H1 (cell line): ENCODE results near the gene BZW1. TPM values are rescaled to one million over a fixed set of nuclear protein-coding genes. Genes with fewer than 3 reads are reported as not detected.

Source experiments
- CTCF ChIA-PET: fragments of 300-600 bp; sonication (Branson Sonifier 250); formaldehyde crosslinking; loops from one replicate; lab custom pipeline; 2021; ENCODE audit not compliant: partially characterized antibody; lab: Charles Lee
- POLR2A ChIA-PET: fragments of 300-600 bp; sonication (Branson Sonifier 250); formaldehyde crosslinking; loops from one replicate; lab custom pipeline; 2021; ENCODE audit warnings: inconsistent platforms; ENCODE audit not compliant: partially characterized antibody; lab: Charles Lee
- DNase-seq, 2 experiments: peaks; one replicate each; pipeline versions ENCODE4 v3.0.0 to v3.0.0-alpha.2; 2010 to 2022; ENCODE audit warnings: low spot score in 2 of 2, low read depth in 1 of 2, mixed read lengths in 1 of 2
- FAIRE-seq: peaks from 2 replicates; lab custom pipeline; 2011; peaks lifted over from hg19 to GRCh38; lab: Jason Lieb, UNC
- H2AFZ ChIP-seq: 2 replicates; pipeline ENCODE4 v1.8.1; 2012; ENCODE audit warnings: low read length, inconsistent platforms
- H2AK5ac ChIP-seq: 2 replicates; pipeline ENCODE4 v1.6.1; 2013; ENCODE audit warnings: low read depth, low read length
- H2BK120ac ChIP-seq: replicated peaks from 2 replicates; pipeline ENCODE3; 2013; ENCODE audit warnings: low read depth, low read length, inconsistent platforms
- H2BK12ac ChIP-seq: 2 replicates; pipeline ENCODE4 v1.6.1; 2013; ENCODE audit warnings: low read depth, low read length
- H2BK15ac ChIP-seq: 2 replicates; pipeline ENCODE4 v1.6.1; 2013; ENCODE audit warnings: low read length
- H2BK20ac ChIP-seq: 2 replicates; pipeline ENCODE4 v1.6.1; 2013; ENCODE audit warnings: low read length
- H2BK5ac ChIP-seq: 2 replicates; pipeline ENCODE4 v1.6.1; 2013; ENCODE audit warnings: low read depth, low read length
- H3K14ac ChIP-seq: 2 replicates; pipeline ENCODE4 v1.6.1; 2013; ENCODE audit warnings: inconsistent platforms; ENCODE audit not compliant: insufficient read length
- H3K18ac ChIP-seq: 2 replicates; pipeline ENCODE4 v1.6.1; 2013; ENCODE audit warnings: low read length; ENCODE audit errors: extremely low read depth
- H3K23ac ChIP-seq: 2 replicates; pipeline ENCODE4 v1.6.1; 2013; ENCODE audit warnings: inconsistent platforms; ENCODE audit not compliant: insufficient read length
- H3K23me2 ChIP-seq: 2 replicates; pipeline ENCODE4 v1.6.1; 2013; ENCODE audit warnings: low read depth, low read length
- H3K27ac ChIP-seq: 2 replicates; pipeline ENCODE4 v1.6.1; 2011; ENCODE audit warnings: low read depth, low read length, inconsistent platforms
- H3K27me3 ChIP-seq, 4 experiments: replicated peaks in 1 of 4; 1 replicate in 1 of 4; 2 replicates in 3 of 4; pipeline versions ENCODE4 v1.6.1 to v1.8.1; 2011 to 2013; ENCODE audit warnings: low read length in 3 of 4, mild to moderate bottlenecking in 3 of 4, inconsistent platforms in 2 of 4, mixed read lengths in 2 of 4, moderate library complexity in 1 of 4; ENCODE audit not compliant: control insufficient read depth in 3 of 4, insufficient read depth in 3 of 4; ENCODE audit errors: extremely low read depth in 1 of 4
- H3K36me3 ChIP-seq, 4 experiments: 2 replicates each; pipeline versions ENCODE4 v1.6.1 to v1.8.1; 2011 to 2013; ENCODE audit warnings: mild to moderate bottlenecking in 4 of 4, low read length in 3 of 4, moderate library complexity in 2 of 4, control low read depth in 1 of 4, inconsistent platforms in 1 of 4; ENCODE audit not compliant: insufficient read depth in 4 of 4, control insufficient read depth in 2 of 4
- H3K4ac ChIP-seq: replicated peaks from 2 replicates; pipeline ENCODE3; 2013; ENCODE audit warnings: low read length, low read depth, mixed read lengths, inconsistent platforms; ENCODE audit not compliant: insufficient read length
- H3K4me1 ChIP-seq, 4 experiments: replicated peaks in 1 of 4; 1 replicate in 1 of 4; 2 replicates in 3 of 4; pipeline versions ENCODE4 v1.6.1 to v1.8.1; 2011 to 2013; ENCODE audit warnings: low read length in 3 of 4, inconsistent platforms in 2 of 4, mixed read lengths in 1 of 4; ENCODE audit not compliant: insufficient read depth in 4 of 4, control insufficient read depth in 3 of 4
- H3K4me2 ChIP-seq, 2 experiments: 2 replicates each; pipeline versions ENCODE4 v1.6.1 to v1.8.1; 2011 to 2013; ENCODE audit warnings: low read depth in 2 of 2, low read length in 2 of 2, control low read depth in 1 of 2, inconsistent platforms in 1 of 2, mild to moderate bottlenecking in 1 of 2; ENCODE audit not compliant: insufficient read depth in 1 of 2
- H3K4me3 ChIP-seq, 4 experiments: fragments of 200-600, 300-600 bp in 1 of 4; sonication (generic), shearing (Covaris generic), sonication (Bioruptor Twin) in 1 of 4; 2 replicates each; pipeline versions ENCODE4 v1.5.1 to v1.8.1; 2011 to 2016; ENCODE audit warnings: low read length in 4 of 4, low read depth in 3 of 4, control low read depth in 2 of 4, inconsistent platforms in 2 of 4, mild to moderate bottlenecking in 2 of 4, mixed read lengths in 1 of 4, moderate library complexity in 1 of 4; ENCODE audit not compliant: insufficient read depth in 2 of 4; ENCODE audit errors: extremely low read depth in 1 of 4
- H3K56ac ChIP-seq: replicated peaks from 2 replicates; pipeline ENCODE3; 2013; ENCODE audit warnings: low read depth, mild to moderate bottlenecking, mixed read lengths, low read length, inconsistent platforms; ENCODE audit not compliant: insufficient read length
- H3K79me1 ChIP-seq: 2 replicates; pipeline ENCODE4 v1.6.1; 2013; ENCODE audit warnings: low read depth, low read length, control low read depth
- H3K79me2 ChIP-seq, 2 experiments: 2 replicates each; pipeline versions ENCODE4 v1.6.1 to v1.8.1; 2012 to 2013; ENCODE audit warnings: low read length in 2 of 2, mild to moderate bottlenecking in 2 of 2, inconsistent platforms in 1 of 2; ENCODE audit not compliant: insufficient read depth in 2 of 2, control insufficient read depth in 1 of 2
- H3K9ac ChIP-seq, 4 experiments: replicated peaks in 1 of 4; 1 replicate in 1 of 4; 2 replicates in 3 of 4; pipeline versions ENCODE4 v1.6.1 to v1.8.1; 2011 to 2013; ENCODE audit warnings: low read depth in 3 of 4, low read length in 3 of 4, control low read depth in 2 of 4, mild to moderate bottlenecking in 2 of 4, moderate library complexity in 2 of 4, inconsistent platforms in 1 of 4; ENCODE audit errors: extremely low read depth in 1 of 4
- H3K9me3 ChIP-seq, 2 experiments: 2 replicates each; pipeline versions ENCODE4 v1.6.1 to v1.8.1; 2012 to 2013; ENCODE audit warnings: mild to moderate bottlenecking in 2 of 2, moderate library complexity in 2 of 2, control low read depth in 1 of 2, inconsistent platforms in 1 of 2, low read depth in 1 of 2, low read length in 1 of 2, mixed read lengths in 1 of 2; ENCODE audit not compliant: insufficient read depth in 2 of 2
- H4K20me1 ChIP-seq, 2 experiments: replicated peaks in 1 of 2; 2 replicates each; pipeline versions ENCODE3 to v1.8.1; 2011 to 2013; ENCODE audit warnings: inconsistent platforms in 2 of 2, low read length in 2 of 2, mild to moderate bottlenecking in 1 of 2; ENCODE audit not compliant: insufficient read depth in 2 of 2, control insufficient read depth in 1 of 2
- H4K5ac ChIP-seq: 2 replicates; pipeline ENCODE4 v1.6.1; 2013; ENCODE audit warnings: low read length, low read depth, mixed read lengths, inconsistent platforms; ENCODE audit not compliant: insufficient read length
- H4K8ac ChIP-seq: 2 replicates; pipeline ENCODE4 v1.8.0; 2013; ENCODE audit warnings: mild to moderate bottlenecking, moderate library complexity, low read length, inconsistent platforms; ENCODE audit not compliant: insufficient read depth; ENCODE audit errors: extremely low read depth
- H4K91ac ChIP-seq: replicated peaks from 2 replicates; pipeline ENCODE3; 2013; ENCODE audit warnings: low read length, mixed read lengths, inconsistent platforms; ENCODE audit not compliant: insufficient read length
- BRCA1 ChIP-seq: IDR thresholded peaks from 2 replicates; pipeline ENCODE4 v1.6.1; 2012; ENCODE audit warnings: low read depth, low read length, improper control_type of control experiment
- RBBP5 ChIP-seq: IDR thresholded peaks from 2 replicates; pipeline ENCODE4 v1.7.1; 2012; ENCODE audit warnings: low read depth, mild to moderate bottlenecking, inconsistent platforms, low read length, moderate library complexity, borderline replicate concordance
- WGBS, 2 experiments: shearing (Covaris generic) in 1 of 2; methylation state at CpG; one replicate each; pipeline versions ENCODE4 v1.1.6 to v1.1.7; 2013 to 2015; ENCODE audit warnings: low lambda C conversion rate in 2 of 2, mixed read lengths in 2 of 2, inconsistent platforms in 1 of 2, low coverage in 1 of 2, missing lambda C conversion rate in 1 of 2; ENCODE audit not compliant: insufficient replicate concordance in 2 of 2, insufficient coverage in 1 of 2, insufficient read length in 1 of 2; ENCODE audit errors: extremely low coverage in 1 of 2, missing lambda C conversion rate in 1 of 2; 5-methylcytosine and 5-hydroxymethylcytosine counted together
- polyA plus RNA-seq, 7 experiments: library from polyadenylated mRNA; depleted of rRNA in 3 of 7; stranded (reverse) in 5 of 7; unstranded in 2 of 7; fragments of >200 nt in 5 of 7; fragments of 200-250 nt in 2 of 7; gene quantifications; 1 replicate in 5 of 7; 2 replicates in 1 of 7; 4 replicates in 1 of 7; pipeline versions ENCODE4 v1.2.1 to v1.2.3, GENCODE V29; 2011 to 2013; ENCODE audit warnings: missing spikeins in 2 of 7, mixed read lengths in 2 of 7
- total RNA-seq: library from RNA; stranded (reverse); fragmentation: NEBNext Ultra II Directional; extraction: Animal tissue kit (Norgen Biotek cat#: 25700); gene quantifications from 2 replicates; pipeline ENCODE4 v1.2.1, GENCODE V29; 2021

BZW1 gene
- total and polyA plus RNA-seq, 2 of the 8 experiments (the other 6 are each of a cell fraction or from before 2014, with no cell fraction given): 152 to 335 TPM

- no peak overlapping the region for H2BK120ac ChIP-seq
- no peaks in the 10 kb centered on the region for H3K4me1 ChIP-seq
- no peaks in the 10 kb centered on the region for H4K20me1 ChIP-seq
- no peak overlapping the region for H4K8ac ChIP-seq
- no peak overlapping the region for H2BK20ac ChIP-seq
- no peaks in the 10 kb centered on the region for H3K9me3 ChIP-seq
- H3K23ac ChIP-seq: no peak overlapping the region
- no peak overlapping the region for H2AFZ ChIP-seq
- no peak overlapping the region for H2BK12ac ChIP-seq
- CTCF ChIA-PET: interaction anchor here (0.9 to 1.4 kb wide), 4 partner anchors 12 to 54 kb away, joined by 3 to 5 read pairs (median 3); no protein-coding TSS in a partner anchor
- no peak overlapping the region for H3K27ac ChIP-seq
- no peak overlapping the region for H3K56ac ChIP-seq
- POLR2A ChIA-PET: no interaction called here
- H3K9ac ChIP-seq: no peak overlapping the region
- no peak overlapping the region for H2BK5ac ChIP-seq
- H2AK5ac ChIP-seq: no peak overlapping the region
- FAIRE-seq (no peak), DNase-seq (no peak)
- H3K23me2 ChIP-seq: no peaks in the 10 kb centered on the region
- no peak overlapping the region for H4K5ac ChIP-seq
- H2BK15ac ChIP-seq: no peak overlapping the region
- H3K36me3 ChIP-seq: no peaks in the 10 kb centered on the region
- H3K27me3 ChIP-seq: no peaks in the 10 kb centered on the region
- no peak overlapping the region for H3K4me3 ChIP-seq
- H3K14ac ChIP-seq: no peak overlapping the region
- H4K91ac ChIP-seq: no peak overlapping the region
- H3K4me2 ChIP-seq: no peak overlapping the region
- H3K18ac ChIP-seq: no peak overlapping the region
- no peak overlapping the region for H3K4ac ChIP-seq
- no peaks in the 10 kb centered on the region for H3K79me2 ChIP-seq
- WGBS, 2 experiments: 80% methylated on average over 12 of the region's 12 CpGs; no CpG with 5 or more reads in 1 of the 2 experiments
- H3K79me1 ChIP-seq: no peaks in the 10 kb centered on the region; the same call in 1 of the 2 replicates
- TF ChIP-seq RBBP5 (no peak), BRCA1 (no peak)
Measured at GRCh38 chr2:200767111-200767885, 44.4 kb upstream of the BZW1 start.
